AG09309 (cell line): ENCODE measurements around the gene GAB2.

Experiments used
- DNase-seq: peaks from one replicate; pipeline ENCODE4 v3.0.0-alpha.2; 2010; ENCODE audit warnings: low read depth
- H3K4me3 ChIP-seq: 2 replicates; pipeline ENCODE4 v1.5.1; 2011; ENCODE audit warnings: mild to moderate bottlenecking, low read depth, low read length, moderate library complexity; ENCODE audit not compliant: control insufficient read depth
- TF ChIP-seq, protein P1 (sequence below): IDR thresholded peaks from 2 replicates; pipeline ENCODE4 v1.5.1; 2011; ENCODE audit warnings: mild to moderate bottlenecking, low read depth, low read length, inconsistent platforms; ENCODE audit not compliant: insufficient read depth, control insufficient read depth; ENCODE audit errors: missing control alignments

GAB2 gene

DNA sequence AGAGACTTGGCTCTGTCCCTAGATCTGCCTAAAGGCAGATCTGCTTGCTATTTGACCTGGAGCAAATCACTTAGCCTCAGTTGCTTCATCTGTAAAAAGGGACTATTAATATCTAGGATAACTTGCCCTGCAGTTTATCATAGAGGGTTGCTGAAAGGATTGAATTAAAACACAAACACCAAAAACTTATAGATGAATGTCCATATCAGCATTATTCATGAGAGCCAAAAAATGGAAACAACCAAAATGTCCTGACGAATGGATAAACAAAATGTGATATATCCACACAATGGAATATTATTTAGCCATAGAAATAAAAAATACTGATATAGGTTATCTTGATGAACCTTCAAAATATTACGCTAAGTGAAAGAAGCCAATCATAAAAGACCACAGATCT lies 161.7 kb downstream of the GAB2 start:
- H3K4me3 ChIP-seq, result no peak overlapping the region
- TF ChIP-seq, protein P1, sequence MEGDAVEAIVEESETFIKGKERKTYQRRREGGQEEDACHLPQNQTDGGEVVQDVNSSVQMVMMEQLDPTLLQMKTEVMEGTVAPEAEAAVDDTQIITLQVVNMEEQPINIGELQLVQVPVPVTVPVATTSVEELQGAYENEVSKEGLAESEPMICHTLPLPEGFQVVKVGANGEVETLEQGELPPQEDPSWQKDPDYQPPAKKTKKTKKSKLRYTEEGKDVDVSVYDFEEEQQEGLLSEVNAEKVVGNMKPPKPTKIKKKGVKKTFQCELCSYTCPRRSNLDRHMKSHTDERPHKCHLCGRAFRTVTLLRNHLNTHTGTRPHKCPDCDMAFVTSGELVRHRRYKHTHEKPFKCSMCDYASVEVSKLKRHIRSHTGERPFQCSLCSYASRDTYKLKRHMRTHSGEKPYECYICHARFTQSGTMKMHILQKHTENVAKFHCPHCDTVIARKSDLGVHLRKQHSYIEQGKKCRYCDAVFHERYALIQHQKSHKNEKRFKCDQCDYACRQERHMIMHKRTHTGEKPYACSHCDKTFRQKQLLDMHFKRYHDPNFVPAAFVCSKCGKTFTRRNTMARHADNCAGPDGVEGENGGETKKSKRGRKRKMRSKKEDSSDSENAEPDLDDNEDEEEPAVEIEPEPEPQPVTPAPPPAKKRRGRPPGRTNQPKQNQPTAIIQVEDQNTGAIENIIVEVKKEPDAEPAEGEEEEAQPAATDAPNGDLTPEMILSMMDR, result no peak
- DNase-seq, result no peak

DNA sequence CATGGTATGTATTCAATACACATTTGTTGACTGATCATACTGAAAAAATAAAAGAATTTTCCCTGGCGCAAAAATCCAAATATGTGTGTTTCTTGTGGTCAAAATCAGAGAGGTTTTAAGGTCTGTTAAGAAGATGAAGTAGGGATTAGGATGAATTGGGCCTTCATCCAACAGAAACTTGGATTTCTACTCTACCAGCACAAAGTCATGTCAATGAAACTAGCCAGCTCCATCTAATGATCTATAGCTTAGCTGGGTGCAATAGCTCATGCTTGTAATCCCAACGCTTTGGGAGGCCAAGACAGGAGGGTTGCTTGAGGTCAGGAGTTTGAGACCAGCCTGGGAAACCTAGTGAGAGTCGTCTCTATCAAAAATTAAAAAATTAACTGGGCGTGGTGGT lies 163.4 kb downstream of the GAB2 start:
- TF ChIP-seq, protein P1, result no peak
- no peak overlapping the region for H3K4me3 ChIP-seq

DNA sequence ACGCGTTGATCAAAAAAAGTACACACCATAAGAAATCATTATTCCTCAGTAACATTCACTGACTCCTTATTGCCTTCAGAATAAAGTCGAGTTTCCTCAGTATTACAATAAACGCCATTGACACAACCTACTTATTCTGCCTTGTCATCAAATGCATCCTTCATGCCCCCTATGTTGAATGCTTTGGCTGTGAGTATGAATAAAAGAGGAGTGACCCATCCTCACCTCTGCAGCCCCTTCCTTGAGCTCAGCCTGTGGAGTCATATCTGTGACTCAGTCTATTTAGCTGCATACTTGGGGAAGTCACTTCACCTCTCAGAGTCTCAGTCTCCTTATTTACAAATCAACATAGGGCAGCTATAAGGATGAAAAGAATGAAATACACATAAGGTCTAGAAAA lies 163.8 kb downstream of the GAB2 start:
- TF ChIP-seq, protein P1, result no peak
- no peak overlapping the region for H3K4me3 ChIP-seq
- no peak for DNase-seq

More for the DNA sequence above, 163.4 kb downstream of the GAB2 start:
- no peak for DNase-seq

DNA sequence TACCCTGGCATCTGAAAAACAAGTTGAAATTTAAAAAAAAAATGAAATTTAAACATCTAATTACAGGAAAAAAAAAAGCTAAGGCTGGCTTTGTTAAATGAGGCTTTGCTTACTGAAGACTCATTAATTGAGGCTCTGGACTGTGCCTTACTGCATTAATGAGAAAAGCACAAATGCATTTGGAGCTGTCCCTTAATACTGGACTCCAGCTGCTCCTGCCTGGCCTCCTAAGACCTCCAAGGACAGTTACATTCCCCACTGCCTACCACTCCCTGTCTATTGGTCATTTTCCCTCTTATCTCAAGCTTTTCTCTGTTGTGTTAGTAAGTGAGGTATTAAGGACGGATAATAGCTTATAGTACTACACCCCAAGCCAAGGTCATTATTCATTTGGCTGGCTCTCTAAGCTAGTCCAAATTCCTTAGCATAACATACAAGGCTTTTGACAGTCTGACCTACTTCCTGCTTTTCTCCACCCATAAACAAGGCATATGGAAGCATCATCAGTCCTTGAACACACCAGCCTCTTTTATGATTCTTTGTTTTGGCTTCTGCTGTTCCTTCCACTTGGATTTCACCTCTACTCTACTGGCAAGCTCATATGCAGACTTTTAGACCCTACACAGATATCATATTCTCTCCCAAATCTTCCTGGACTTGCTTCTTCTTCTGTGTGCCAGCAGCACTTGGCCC lies 166.4 kb downstream of the GAB2 start:
- TF ChIP-seq, protein P1, result no peak
- DNase-seq, result no peak
- no peak overlapping the region for H3K4me3 ChIP-seq

DNA sequence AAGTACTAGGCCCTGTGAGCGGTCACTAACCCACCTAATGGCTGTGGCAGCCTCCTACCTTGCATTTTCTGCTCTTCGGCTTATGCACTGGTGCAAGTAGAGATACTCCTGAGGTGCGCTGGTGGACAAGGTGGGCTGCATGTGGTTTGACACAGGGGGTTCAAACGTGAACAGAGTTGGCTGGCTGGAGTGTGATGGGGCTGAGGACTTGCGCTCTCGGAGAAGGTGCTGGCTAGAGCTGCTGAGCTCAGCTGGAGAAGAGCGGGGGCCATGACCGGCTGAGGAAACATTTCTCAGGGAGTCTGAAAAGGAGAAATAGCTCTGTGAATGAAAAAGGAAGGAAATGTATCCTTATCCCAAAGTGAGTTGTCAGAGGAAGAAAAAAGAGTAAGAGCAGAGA lies 167.5 kb downstream of the GAB2 start:
- DNase-seq, result no peak
- H3K4me3 ChIP-seq, result no peak overlapping the region
- TF ChIP-seq, protein P1, result no peak

DNA sequence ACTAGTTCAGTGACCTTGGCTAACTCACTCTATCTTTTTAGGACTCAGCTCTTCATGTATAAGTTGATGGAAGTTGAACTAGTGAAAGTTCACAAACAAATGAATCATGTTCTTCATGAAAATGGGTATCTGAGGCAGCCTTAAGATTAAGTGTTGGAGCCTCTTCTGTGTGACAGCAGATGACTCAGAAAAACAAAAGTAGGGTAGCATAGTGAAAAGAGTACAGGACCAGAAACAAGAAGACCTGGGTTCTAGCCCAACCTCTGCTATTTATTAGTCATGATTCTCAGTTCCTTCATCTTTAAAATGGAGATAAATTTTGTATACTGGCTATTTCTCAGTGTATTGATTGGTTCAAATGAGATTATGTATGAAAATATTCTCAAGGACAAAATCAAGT lies 168.7 kb downstream of the GAB2 start:
- DNase-seq, result no peak
- no peak overlapping the region for H3K4me3 ChIP-seq
- TF ChIP-seq, protein P1, result no peak

DNA sequence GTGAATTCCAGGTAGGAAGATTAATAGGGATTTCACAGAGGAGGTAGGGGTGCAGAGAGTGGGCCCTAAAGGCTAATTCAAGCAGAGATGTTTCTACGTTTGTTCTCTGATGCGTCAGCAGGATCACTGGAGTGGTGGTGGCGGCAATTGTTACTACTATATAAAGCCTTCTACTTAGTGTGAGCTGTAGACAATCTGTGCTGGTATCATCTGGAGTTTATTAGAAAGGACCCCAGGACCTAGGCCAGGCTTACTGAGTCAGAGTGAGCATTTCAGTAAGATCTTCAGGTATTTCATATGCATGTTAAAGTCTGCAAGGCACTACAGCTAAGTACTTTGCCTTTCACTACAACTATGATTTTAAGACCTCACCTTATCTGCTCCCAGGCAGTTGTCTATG lies 169.4 kb downstream of the GAB2 start:
- TF ChIP-seq, protein P1, result no peak
- no peak overlapping the region for H3K4me3 ChIP-seq
- DNase-seq, result no peak
